Measurements from ENCODE around the gene RAPH1.
"Not testable (repeated sequence)": the region's sequence is repeated elsewhere in the genome, so short reads cannot be mapped to it uniquely, and the experiment has no call there.

Gene RAPH1

DNA sequence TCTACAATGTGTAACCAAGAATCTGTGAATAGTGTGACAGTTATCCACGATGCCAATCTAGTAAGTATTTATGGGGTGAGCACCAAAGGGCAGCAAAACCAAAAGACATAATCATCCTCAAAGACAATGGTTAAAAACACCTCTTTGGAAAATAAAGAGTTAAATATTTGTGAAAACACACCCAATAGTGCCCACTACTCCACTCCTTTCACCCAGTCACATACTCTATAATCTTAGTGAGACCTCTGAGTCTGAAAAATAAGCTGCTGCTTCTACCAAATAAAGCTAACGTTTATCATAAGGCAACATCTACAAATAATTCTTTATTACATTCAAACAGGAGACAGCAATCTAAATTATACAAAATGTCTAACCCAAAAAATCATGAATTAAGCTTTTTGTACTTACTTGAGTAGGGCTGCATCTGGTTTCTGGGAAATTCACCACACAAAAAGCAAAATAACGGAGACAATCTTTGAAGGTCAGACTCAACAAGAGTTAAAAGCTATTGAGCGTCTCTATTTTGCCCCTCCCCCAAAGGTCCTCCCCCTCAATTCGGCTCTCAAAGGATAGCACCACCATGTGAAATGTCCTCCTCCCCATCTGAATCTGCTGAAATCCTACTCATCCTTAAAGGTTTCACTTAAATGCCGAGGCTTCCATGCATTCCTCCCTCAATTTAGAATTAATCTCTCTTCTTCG lies 2.0 kb downstream of the RAPH1 start:
- Histone ChIP-seq H3K9ac (ENCODE audit: low read length) (no peak overlapping the region), H2AFZ (ENCODE audit: low read length) (no peak overlapping the region), H3K79me2 (ENCODE audit: low read length) (peaks cover 59% of the 10 kb centered on the region), H3K4me1 (ENCODE audit: low read length) (peaks cover 14% of the 10 kb centered on the region; the same call in 1 of the 2 replicates), H3K9me3 (replicated peaks; ENCODE audit: insufficient read depth, low read length) (no peaks in the 10 kb centered on the region), H3K4me2 (ENCODE audit: low read depth, low read length) (peak overlapping the region; percentile 83; the same call in 1 of the 2 replicates), H3F3A (ENCODE audit: insufficient read depth, low read length) (peaks cover 17% of the 10 kb centered on the region), H3K9me2 (replicated peaks; ENCODE audit: insufficient read depth, low read length) (no peaks in the 10 kb centered on the region), H3K36me3 (replicated peaks; ENCODE audit: insufficient read depth, low read length) (no peaks in the 10 kb centered on the region), H4K20me1 (ENCODE audit: insufficient read depth, low read length) (no peaks in the 10 kb centered on the region), H3K27me3 (replicated peaks; ENCODE audit: insufficient read depth, low read length) (no peaks in the 10 kb centered on the region), H3K27ac (ENCODE audit: low read length) (no peak overlapping the region), H3K4me3 (ENCODE audit: low read length) (no peak overlapping the region)
- no peak for DNase-seq
- TF ChIP-seq, protein P1, sequence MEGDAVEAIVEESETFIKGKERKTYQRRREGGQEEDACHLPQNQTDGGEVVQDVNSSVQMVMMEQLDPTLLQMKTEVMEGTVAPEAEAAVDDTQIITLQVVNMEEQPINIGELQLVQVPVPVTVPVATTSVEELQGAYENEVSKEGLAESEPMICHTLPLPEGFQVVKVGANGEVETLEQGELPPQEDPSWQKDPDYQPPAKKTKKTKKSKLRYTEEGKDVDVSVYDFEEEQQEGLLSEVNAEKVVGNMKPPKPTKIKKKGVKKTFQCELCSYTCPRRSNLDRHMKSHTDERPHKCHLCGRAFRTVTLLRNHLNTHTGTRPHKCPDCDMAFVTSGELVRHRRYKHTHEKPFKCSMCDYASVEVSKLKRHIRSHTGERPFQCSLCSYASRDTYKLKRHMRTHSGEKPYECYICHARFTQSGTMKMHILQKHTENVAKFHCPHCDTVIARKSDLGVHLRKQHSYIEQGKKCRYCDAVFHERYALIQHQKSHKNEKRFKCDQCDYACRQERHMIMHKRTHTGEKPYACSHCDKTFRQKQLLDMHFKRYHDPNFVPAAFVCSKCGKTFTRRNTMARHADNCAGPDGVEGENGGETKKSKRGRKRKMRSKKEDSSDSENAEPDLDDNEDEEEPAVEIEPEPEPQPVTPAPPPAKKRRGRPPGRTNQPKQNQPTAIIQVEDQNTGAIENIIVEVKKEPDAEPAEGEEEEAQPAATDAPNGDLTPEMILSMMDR (IDR thresholded peaks at IDR 0.05; ENCODE audit: low read length) = no peak

DNA sequence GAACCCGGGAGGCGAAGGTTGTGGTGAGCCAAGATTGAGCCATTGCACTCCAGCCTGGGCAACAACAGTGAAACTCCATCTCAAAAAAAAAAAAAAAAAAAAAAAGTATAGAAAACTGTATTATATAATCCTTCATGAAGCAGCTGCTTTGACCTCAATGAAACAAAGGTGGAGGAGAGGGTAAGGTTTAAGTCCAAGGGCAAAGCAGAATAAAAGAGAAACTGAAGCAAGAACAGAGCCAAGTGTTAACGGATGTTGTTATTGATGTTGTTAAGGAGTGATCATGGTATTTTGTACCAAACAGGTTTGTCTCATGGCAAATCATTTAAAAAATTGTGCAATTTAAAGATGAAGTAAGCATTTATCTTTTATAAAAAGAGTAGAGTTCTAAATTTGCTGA lies 7.4 kb downstream of the RAPH1 start:
- H2AFZ ChIP-seq (ENCODE audit: low read length) = no peak overlapping the region
- no peaks in the 10 kb centered on the region for H3K36me3 ChIP-seq (replicated peaks; ENCODE audit: insufficient read depth, low read length)
- no peak overlapping the region for H3K4me2 ChIP-seq (ENCODE audit: low read depth, low read length)
- H3K9me2 ChIP-seq (replicated peaks; ENCODE audit: insufficient read depth, low read length) = no peaks in the 10 kb centered on the region
- no peaks in the 10 kb centered on the region for H3K27me3 ChIP-seq (replicated peaks; ENCODE audit: insufficient read depth, low read length)
- no peak overlapping the region for H3K27ac ChIP-seq (ENCODE audit: low read length)
- no peak for TF ChIP-seq EZH2 (optimal IDR thresholded peaks at IDR 0.05; ENCODE audit: low read depth, low read length)
- TF ChIP-seq, protein P1 (IDR thresholded peaks at IDR 0.05; ENCODE audit: low read length) = no peak
- TF ChIP-seq EZH2phosphoT487 (IDR thresholded peaks at IDR 0.05; ENCODE audit: low read length) = no peak
- peaks cover 1% of the 10 kb centered on the region; the same call in 1 of the 2 replicates for H3K4me1 ChIP-seq (ENCODE audit: low read length)
- H3K9me3 ChIP-seq (replicated peaks; ENCODE audit: insufficient read depth, low read length) = no peaks in the 10 kb centered on the region
- H3K9ac ChIP-seq (ENCODE audit: low read length) = no peak overlapping the region
- no peak overlapping the region for H3K4me3 ChIP-seq (ENCODE audit: low read length)
- DNase-seq = no peak
- no peaks in the 10 kb centered on the region for H3F3A ChIP-seq (ENCODE audit: insufficient read depth, low read length)
- peaks cover 75% of the 10 kb centered on the region for H3K79me2 ChIP-seq (ENCODE audit: low read length)
- no peaks in the 10 kb centered on the region for H4K20me1 ChIP-seq (ENCODE audit: insufficient read depth, low read length)

DNA sequence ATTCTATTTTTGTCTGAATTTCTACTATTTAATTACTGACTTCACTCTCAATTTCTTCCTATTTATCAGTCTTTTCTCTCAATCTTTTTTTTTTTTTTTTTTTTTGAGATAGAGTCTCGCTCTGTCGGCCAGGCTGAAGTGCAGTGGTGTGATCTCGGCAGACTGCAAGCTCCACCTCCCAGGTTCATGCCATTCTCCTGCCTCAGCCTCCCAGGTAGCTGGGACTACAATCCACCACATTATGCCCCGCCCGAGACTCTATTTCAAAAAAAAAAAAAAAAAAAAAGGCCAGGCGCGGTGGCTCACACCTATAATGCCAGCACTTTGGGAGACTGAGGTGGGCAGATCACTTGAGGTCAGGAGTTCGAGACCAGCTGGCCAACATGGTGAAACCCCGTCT lies 21.8 kb downstream of the RAPH1 start:
- H3K36me3 ChIP-seq (replicated peaks; ENCODE audit: insufficient read depth, low read length); H3K27me3 ChIP-seq (replicated peaks; ENCODE audit: insufficient read depth, low read length); H2AFZ ChIP-seq (ENCODE audit: low read length); H3F3A ChIP-seq (ENCODE audit: insufficient read depth, low read length); H3K9me3 ChIP-seq (replicated peaks; ENCODE audit: insufficient read depth, low read length); H3K9me2 ChIP-seq (replicated peaks; ENCODE audit: insufficient read depth, low read length); H3K4me3 ChIP-seq (ENCODE audit: low read length); H3K9ac ChIP-seq (ENCODE audit: low read length); H3K4me2 ChIP-seq (ENCODE audit: low read depth, low read length); H4K20me1 ChIP-seq (ENCODE audit: insufficient read depth, low read length); H3K4me1 ChIP-seq (ENCODE audit: low read length); H3K27ac ChIP-seq (ENCODE audit: low read length); DNase-seq: not testable (repeated sequence)
- peaks cover 48% of the 10 kb centered on the region for H3K79me2 ChIP-seq (ENCODE audit: low read length)

DNA sequence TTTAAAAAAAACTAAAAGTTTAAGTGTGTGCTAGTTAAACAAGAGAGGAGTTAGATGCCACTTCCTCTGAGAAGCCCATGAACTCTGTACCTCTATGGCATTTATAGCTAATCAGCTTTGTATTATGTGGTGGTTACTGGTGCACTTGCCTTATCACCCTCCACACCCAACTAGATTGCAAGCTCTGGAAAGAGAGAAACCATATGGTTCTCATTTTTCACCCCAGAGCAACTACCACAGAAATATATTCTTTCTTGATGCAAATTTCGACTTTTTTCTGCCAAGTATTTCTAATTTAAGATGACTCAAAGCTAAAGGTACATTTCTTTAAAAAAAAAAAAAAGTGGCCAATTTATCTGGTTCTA lies 24.2 kb downstream of the RAPH1 start:
- Histone ChIP-seq H3K4me3 (ENCODE audit: low read length) (no peak overlapping the region), H4K20me1 (ENCODE audit: insufficient read depth, low read length) (no peaks in the 10 kb centered on the region), H3K9ac (ENCODE audit: low read length) (no peak overlapping the region), H3K9me3 (replicated peaks; ENCODE audit: insufficient read depth, low read length) (no peaks in the 10 kb centered on the region), H3K36me3 (replicated peaks; ENCODE audit: insufficient read depth, low read length) (no peaks in the 10 kb centered on the region), H3K9me2 (replicated peaks; ENCODE audit: insufficient read depth, low read length) (no peaks in the 10 kb centered on the region), H3K27me3 (replicated peaks; ENCODE audit: insufficient read depth, low read length) (no peaks in the 10 kb centered on the region), H3K4me1 (ENCODE audit: low read length) (no peaks in the 10 kb centered on the region), H2AFZ (ENCODE audit: low read length) (no peak overlapping the region), H3K79me2 (ENCODE audit: low read length) (peaks cover 42% of the 10 kb centered on the region), H3K4me2 (ENCODE audit: low read depth, low read length) (no peak overlapping the region), H3F3A (ENCODE audit: insufficient read depth, low read length) (no peaks in the 10 kb centered on the region), H3K27ac (ENCODE audit: low read length) (no peak overlapping the region)
- no peak for DNase-seq
- TF ChIP-seq EZH2phosphoT487 (IDR thresholded peaks at IDR 0.05; ENCODE audit: low read length) (no peak), EZH2 (optimal IDR thresholded peaks at IDR 0.05; ENCODE audit: low read depth, low read length) (no peak)
- TF ChIP-seq, protein P1 (IDR thresholded peaks at IDR 0.05; ENCODE audit: low read length) = no peak

Measured in MM.1S (cell line).